Hepatocyte (in vitro differentiated cells): ENCODE data around the gene KRT74. TPM values are rescaled to one million over a fixed set of nuclear protein-coding genes. Genes with fewer than 3 reads are reported as not detected.

Experiments used
- DNase-seq: peaks from one replicate; pipeline ENCODE4 v3.0.0-alpha.2; 2016; ENCODE audit warnings: low spot score
- H2AFZ ChIP-seq: fragments of 200-600 bp; sonication (generic); 2 replicates; pipeline ENCODE4 v1.6.0; 2016; ENCODE audit warnings: antibody characterized with exemption, mild to moderate bottlenecking
- H3K27ac ChIP-seq: fragments of 200-600 bp; sonication (generic); 2 replicates; pipeline ENCODE4 v1.5.1; 2016; ENCODE audit warnings: mild to moderate bottlenecking
- H3K27me3 ChIP-seq: fragments of 200-600 bp; sonication (generic); 2 replicates; pipeline ENCODE4 v1.6.1; 2016
- H3K36me3 ChIP-seq: fragments of 200-600 bp; sonication (generic); replicated peaks from 2 replicates; pipeline ENCODE4 v1.5.1; 2016; ENCODE audit warnings: low read depth; ENCODE audit not compliant: insufficient read depth
- H3K4me1 ChIP-seq: fragments of 200-600 bp; sonication (generic); 2 replicates; pipeline ENCODE4 v1.5.1; 2016; ENCODE audit warnings: mild to moderate bottlenecking, moderate library complexity; ENCODE audit not compliant: insufficient read depth
- H3K4me2 ChIP-seq: fragments of 200-600 bp; sonication (generic); 2 replicates; pipeline ENCODE4 v1.6.0; 2016
- H3K4me3 ChIP-seq: fragments of 200-600 bp; sonication (generic); 2 replicates; pipeline ENCODE4 v1.5.1; 2016; ENCODE audit warnings: mild to moderate bottlenecking
- H3K79me2 ChIP-seq: fragments of 200-600 bp; sonication (generic); 2 replicates; pipeline ENCODE4 v1.6.0; 2017; ENCODE audit warnings: mild to moderate bottlenecking
- H3K9me2 ChIP-seq: fragments of 200-600 bp; sonication (generic); replicated peaks from 2 replicates; pipeline ENCODE4 v1.6.0; 2017; ENCODE audit warnings: mild to moderate bottlenecking; ENCODE audit not compliant: insufficient read depth
- H3K9me3 ChIP-seq: fragments of 200-600 bp; sonication (generic); 2 replicates; pipeline ENCODE4 v1.5.1; 2016; ENCODE audit warnings: low read depth, mild to moderate bottlenecking
- H4K20me1 ChIP-seq: fragments of 200-600 bp; sonication (generic); 2 replicates; pipeline ENCODE4 v1.6.0; 2016; ENCODE audit warnings: mild to moderate bottlenecking; ENCODE audit not compliant: insufficient read depth, poor library complexity, severe bottlenecking
- CTCF ChIP-seq: fragments of 200-600 bp; sonication (generic); IDR thresholded peaks from 2 replicates; pipeline ENCODE4 v1.5.1; 2016; ENCODE audit warnings: antibody characterized with exemption, mild to moderate bottlenecking; ENCODE audit not compliant: poor library complexity
- EZH2 ChIP-seq: fragments of 200-600 bp; sonication (generic); IDR thresholded peaks from 2 replicates; pipeline ENCODE4 v1.6.1; 2016; ENCODE audit warnings: antibody characterized with exemption, mild to moderate bottlenecking, borderline replicate concordance
- EZH2phosphoT487 ChIP-seq: fragments of 200-600 bp; sonication (generic); IDR thresholded peaks from one replicate; pipeline ENCODE4 v1.6.1; 2018; ENCODE audit warnings: antibody characterized with exemption, mild to moderate bottlenecking, low read depth, moderate library complexity; ENCODE audit not compliant: unreplicated experiment, severe bottlenecking
- WGBS: methylation state at CpG from one replicate; pipeline ENCODE4 v1.1.6; 2016; ENCODE audit warnings: low lambda C conversion rate; ENCODE audit errors: missing lambda C conversion rate; 5-methylcytosine and 5-hydroxymethylcytosine counted together
- polyA plus RNA-seq: library from polyadenylated mRNA; unstranded; fragments of >200 nt; fragmentation: Nextera tagmentation; extraction: Ambion mirVana; gene quantifications from 2 replicates; pipeline ENCODE4 v1.2.1, GENCODE V29; 2016
- total RNA-seq: library from RNA; depleted of rRNA; stranded (reverse); fragments of >200 nt; gene quantifications from 2 replicates; pipeline ENCODE4 v1.2.3, GENCODE V29; 2014

KRT74 gene
- total and polyA plus RNA-seq, 2 experiments from 2014 or later, result not detected

GRCh38 chr12:52522346-52523011 lies 51.2 kb downstream of the KRT74 start:
- peak overlapping the region; percentile 77 for H3K27ac ChIP-seq

GRCh38 chr12:52521568-52522266 lies 51.9 kb downstream of the KRT74 start:
- H3K9me3 ChIP-seq, result no peaks in the 10 kb centered on the region
- WGBS, result 75% methylated on average over 10 of the region's 10 CpGs
- no peak overlapping the region for H3K4me2 ChIP-seq
- H3K27me3 ChIP-seq, result no peaks in the 10 kb centered on the region
- H3K27ac ChIP-seq, result peak overlapping the region; percentile 77
- H3K4me3 ChIP-seq, result no peak overlapping the region
- H3K4me1 ChIP-seq, result peaks cover 14% of the 10 kb centered on the region
- no peak overlapping the region for H2AFZ ChIP-seq
- H3K79me2 ChIP-seq, result no peaks in the 10 kb centered on the region
- no peaks in the 10 kb centered on the region for H4K20me1 ChIP-seq
- H3K9me2 ChIP-seq, result no peaks in the 10 kb centered on the region
- DNase-seq, result no peak
- TF ChIP-seq EZH2 (no peak), CTCF (no peak), EZH2phosphoT487 (no peak)
- H3K36me3 ChIP-seq, result no peaks in the 10 kb centered on the region

More at GRCh38 chr12:52522346-52523011, 51.2 kb downstream of the KRT74 start:
- no peak for DNase-seq
- H3K4me1 ChIP-seq, result peaks cover 14% of the 10 kb centered on the region
- H3K9me3 ChIP-seq, result no peaks in the 10 kb centered on the region
- TF ChIP-seq EZH2phosphoT487 (no peak), CTCF (no peak), EZH2 (no peak)
- H3K36me3 ChIP-seq, result no peaks in the 10 kb centered on the region
- WGBS, result 81% methylated on average over 10 of the region's 10 CpGs
- no peaks in the 10 kb centered on the region for H3K9me2 ChIP-seq
- H3K79me2 ChIP-seq, result no peaks in the 10 kb centered on the region
- no peak overlapping the region for H3K4me2 ChIP-seq
- H3K27me3 ChIP-seq, result no peaks in the 10 kb centered on the region
- H4K20me1 ChIP-seq, result no peaks in the 10 kb centered on the region
- H2AFZ ChIP-seq, result no peak overlapping the region
- H3K4me3 ChIP-seq, result no peak overlapping the region

- peak overlapping the region; percentile 77 for H3K27ac ChIP-seq
- H3K9me3 ChIP-seq, result no peaks in the 10 kb centered on the region
- peak; percentile 79 for DNase-seq
- H3K36me3 ChIP-seq, result no peaks in the 10 kb centered on the region
- H3K4me3 ChIP-seq, result no peak overlapping the region
- no peaks in the 10 kb centered on the region for H3K27me3 ChIP-seq
- H3K4me2 ChIP-seq, result no peak overlapping the region
- TF ChIP-seq EZH2 (no peak), CTCF (no peak), EZH2phosphoT487 (no peak)
- no peaks in the 10 kb centered on the region for H3K79me2 ChIP-seq
- H3K4me1 ChIP-seq, result peaks cover 14% of the 10 kb centered on the region
- no peaks in the 10 kb centered on the region for H3K9me2 ChIP-seq
- no peaks in the 10 kb centered on the region for H4K20me1 ChIP-seq
- no peak overlapping the region for H2AFZ ChIP-seq
- 51% methylated on average over 10 of the region's 10 CpGs for WGBS
Measured at GRCh38 chr12:52521175-52521567, 52.5 kb downstream of the KRT74 start.
